Measurements from ENCODE around the gene CFAP46.

DNA sequence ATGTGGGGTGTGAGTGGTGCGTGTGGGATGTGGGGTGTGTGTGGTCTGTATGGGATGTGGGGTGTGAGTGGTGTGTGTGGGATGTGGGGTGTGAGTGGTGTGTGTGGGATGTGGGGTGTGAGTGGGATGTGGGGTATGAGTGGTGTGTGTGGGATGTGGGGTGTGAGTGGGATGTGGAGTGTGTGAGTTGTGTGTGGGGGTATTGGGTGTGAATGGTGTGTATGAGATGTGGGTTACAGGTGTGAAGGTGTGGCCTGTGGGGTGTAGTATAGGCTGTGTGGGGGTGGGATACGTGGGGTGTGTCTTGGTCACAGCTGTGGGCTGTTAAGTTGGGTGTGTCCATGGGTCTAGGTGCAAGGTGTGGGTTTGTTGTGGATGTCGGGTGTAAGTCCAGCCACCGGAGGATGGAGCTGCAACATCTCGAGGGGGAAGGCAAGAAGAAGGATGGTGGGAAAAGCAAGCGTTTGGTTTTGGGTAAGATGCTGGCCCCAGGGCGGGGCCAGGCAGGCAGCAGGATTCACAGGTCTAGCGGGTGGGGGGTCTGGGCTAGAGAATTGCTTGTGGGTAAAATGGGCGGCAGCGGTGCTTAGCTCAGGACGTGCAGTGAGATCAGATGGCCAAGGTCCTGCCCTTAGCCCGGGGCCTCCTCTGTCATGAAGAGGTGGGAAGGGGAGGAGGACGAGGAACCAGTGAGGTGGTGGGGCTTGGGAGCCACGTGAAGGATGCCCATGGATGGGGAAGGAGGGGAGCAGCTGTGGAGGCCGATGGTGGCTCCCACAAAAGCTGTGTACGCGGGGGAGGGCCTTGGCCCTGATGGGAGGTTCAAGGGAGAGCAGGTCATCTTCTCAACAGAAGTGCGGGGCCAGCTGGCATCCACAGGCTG is 60.1 kb downstream of the CFAP46 start:
- no peak for TF ChIP-seq CTCF (IDR thresholded peaks at IDR 0.05)
- no peak for TF ChIP-seq EP300 (IDR thresholded peaks at IDR 0.05)
- no peak for TF ChIP-seq POLR2A (IDR thresholded peaks at IDR 0.05; ENCODE audit: low read depth)
- TF ChIP-seq POLR2AphosphoS5 (IDR thresholded peaks at IDR 0.05), result no peak
